Loucy (cell line): ENCODE measurements around the gene CDH13.

ENCODE experiments used
- H2AFZ ChIP-seq: fragments of 200-600 bp; sonication (generic); 2 replicates; pipeline ENCODE4 v1.6.0; 2016; ENCODE audit warnings: antibody characterized with exemption, mild to moderate bottlenecking, low read length, moderate library complexity
- H3F3A ChIP-seq: fragments of 200-600 bp; 2 replicates; pipeline ENCODE4 v1.6.0; 2016; ENCODE audit warnings: antibody characterized with exemption, low read depth, mild to moderate bottlenecking
- H3K27me3 ChIP-seq: fragments of 200-600 bp; sonication (generic); 2 replicates; pipeline ENCODE4 v1.6.1; 2014; ENCODE audit warnings: low read length, mild to moderate bottlenecking; ENCODE audit not compliant: insufficient read depth, poor library complexity, severe bottlenecking
- H3K36me3 ChIP-seq: fragments of 200-600 bp; sonication (generic); 2 replicates; pipeline ENCODE4 v1.6.1; 2016; ENCODE audit warnings: low read length; ENCODE audit not compliant: insufficient read depth
- H3K4me1 ChIP-seq: fragments of 200-600 bp; sonication (generic); 2 replicates; pipeline ENCODE4 v1.5.1; 2014; ENCODE audit warnings: low read length, mild to moderate bottlenecking; ENCODE audit not compliant: insufficient read depth, poor library complexity, severe bottlenecking
- H3K4me2 ChIP-seq: fragments of 200-600 bp; sonication (generic); 2 replicates; pipeline ENCODE4 v1.6.0; 2014; ENCODE audit warnings: antibody characterized with exemption, low read length, low read depth, mild to moderate bottlenecking; ENCODE audit not compliant: poor library complexity, severe bottlenecking
- H3K4me3 ChIP-seq: fragments of 200-600 bp; sonication (generic); 2 replicates; pipeline ENCODE4 v1.5.1; 2014; ENCODE audit warnings: low read length, mild to moderate bottlenecking, mixed read lengths; ENCODE audit not compliant: poor library complexity, severe bottlenecking
- H3K79me2 ChIP-seq: fragments of 200-600 bp; sonication (generic); 2 replicates; pipeline ENCODE4 v1.6.1; 2014; ENCODE audit warnings: low read length; ENCODE audit not compliant: insufficient read depth
- H3K9ac ChIP-seq: fragments of 200-600 bp; sonication (generic); 2 replicates; pipeline ENCODE4 v1.6.0; 2014; ENCODE audit warnings: mild to moderate bottlenecking, low read depth, low read length, moderate library complexity; ENCODE audit not compliant: poor library complexity, severe bottlenecking
- H3K9me2 ChIP-seq: fragments of 200-600 bp; sonication (generic); replicated peaks from 2 replicates; pipeline ENCODE4 v1.6.1; 2016; ENCODE audit warnings: low read depth, low read length, mixed read lengths
- H3K9me3 ChIP-seq: fragments of 200-600 bp; sonication (generic); 2 replicates; pipeline ENCODE4 v1.6.1; 2014; ENCODE audit warnings: mild to moderate bottlenecking, antibody characterized with exemption, low read length, low read depth; ENCODE audit not compliant: insufficient read depth
- H4K20me1 ChIP-seq: fragments of 200-600 bp; sonication (generic); 2 replicates; pipeline ENCODE4 v1.6.0; 2014; ENCODE audit warnings: antibody characterized with exemption, low read length, mild to moderate bottlenecking; ENCODE audit not compliant: insufficient read depth, poor library complexity, severe bottlenecking
- CTCF ChIP-seq: fragments of 200-600 bp; sonication (generic); conservative IDR thresholded peaks from 2 replicates; pipeline ENCODE4 v1.5.1; 2014; ENCODE audit warnings: mild to moderate bottlenecking, antibody characterized with exemption, low read length
- EZH2phosphoT487 ChIP-seq: fragments of 200-600 bp; IDR thresholded peaks from 2 replicates; pipeline ENCODE4 v1.6.1; 2018; ENCODE audit warnings: antibody characterized with exemption, mild to moderate bottlenecking, moderate library complexity, borderline replicate concordance

Gene CDH13

GRCh38 chr16:83051451-83051850, 424.7 kb downstream of the CDH13 start:
- Histone ChIP-seq H3K9ac (no peak overlapping the region), H3F3A (no peaks in the 10 kb centered on the region), H3K36me3 (no peaks in the 10 kb centered on the region), H3K4me3 (no peak overlapping the region), H2AFZ (no peak overlapping the region), H3K4me1 (no peaks in the 10 kb centered on the region), H3K9me3 (no peaks in the 10 kb centered on the region), H3K79me2 (no peaks in the 10 kb centered on the region), H4K20me1 (no peaks in the 10 kb centered on the region), H3K9me2 (no peaks in the 10 kb centered on the region), H3K27me3 (no peaks in the 10 kb centered on the region), H3K4me2 (no peak overlapping the region)
- TF ChIP-seq CTCF: no peak
- no peak for TF ChIP-seq EZH2phosphoT487

GRCh38 chr16:83054283-83054682, 427.5 kb downstream of the CDH13 start:
- Histone ChIP-seq H3K9ac (no peak overlapping the region), H3K36me3 (no peaks in the 10 kb centered on the region), H3K4me1 (no peaks in the 10 kb centered on the region), H4K20me1 (no peaks in the 10 kb centered on the region), H3K4me3 (no peak overlapping the region), H3K79me2 (no peaks in the 10 kb centered on the region), H3K9me2 (no peaks in the 10 kb centered on the region), H3F3A (no peaks in the 10 kb centered on the region), H3K9me3 (no peaks in the 10 kb centered on the region), H3K4me2 (no peak overlapping the region), H2AFZ (no peak overlapping the region), H3K27me3 (no peaks in the 10 kb centered on the region)
- TF ChIP-seq EZH2phosphoT487 (no peak), CTCF (no peak)

GRCh38 chr16:83058376-83058775, 431.6 kb downstream of the CDH13 start:
- H2AFZ ChIP-seq: no peak overlapping the region
- H3K27me3 ChIP-seq: no peaks in the 10 kb centered on the region
- H3K79me2 ChIP-seq: no peaks in the 10 kb centered on the region
- H3K4me2 ChIP-seq: no peak overlapping the region
- no peaks in the 10 kb centered on the region for H3K4me1 ChIP-seq
- no peaks in the 10 kb centered on the region for H3F3A ChIP-seq
- H3K9ac ChIP-seq: no peak overlapping the region
- H4K20me1 ChIP-seq: no peaks in the 10 kb centered on the region
- no peaks in the 10 kb centered on the region for H3K36me3 ChIP-seq
- no peaks in the 10 kb centered on the region for H3K9me3 ChIP-seq
- TF ChIP-seq CTCF (no peak), EZH2phosphoT487 (no peak)
- no peak overlapping the region for H3K4me3 ChIP-seq
- H3K9me2 ChIP-seq: no peaks in the 10 kb centered on the region
